HepG2 (cell line): ENCODE results near the gene CCL22. TPM values are rescaled to one million over a fixed set of nuclear protein-coding genes. Genes with fewer than 3 reads are reported as not detected.

Source experiments
- AFF4 ChIP-seq: sonication (generic); formaldehyde crosslinking; IDR thresholded peaks from 2 replicates; pipeline ENCODE4 v1.4.0; 2020; ENCODE audit warnings: missing genetic modification reagents
- CHCHD3 ChIP-seq: sonication (generic); formaldehyde crosslinking; IDR thresholded peaks from 2 replicates; pipeline ENCODE4 v1.8.0; 2022; ENCODE audit warnings: mild to moderate bottlenecking, missing genetic modification reagents, moderate library complexity
- CREB1 ChIP-seq, 2 experiments: fragments of 450-650 bp in 1 of 2; IDR thresholded peaks; 2 replicates each; pipeline ENCODE4 v1.6.1; 2016 to 2017; ENCODE audit warnings: control low read depth in 1 of 2, mild to moderate bottlenecking in 1 of 2, missing compliant biosample characterization in 1 of 2, missing genetic modification characterization in 1 of 2
- E2F5 ChIP-seq: sonication (generic); formaldehyde crosslinking; conservative IDR thresholded peaks from 2 replicates; pipeline ENCODE4 v1.4.0; 2020; ENCODE audit warnings: missing genetic modification reagents
- HNRNPUL1 ChIP-seq: fragments of 200-400 bp; formaldehyde crosslinking; IDR thresholded peaks from 2 replicates; pipeline ENCODE4 v1.6.1; 2017; ENCODE audit warnings: low read depth, mild to moderate bottlenecking, low read length, moderate library complexity
- HOMEZ ChIP-seq: IDR thresholded peaks from 2 replicates; pipeline ENCODE4 v1.6.1; 2016; ENCODE audit warnings: low read depth
- IKZF5 ChIP-seq: IDR thresholded peaks from 2 replicates; pipeline ENCODE4 v1.6.1; 2018; ENCODE audit warnings: missing genetic modification reagents, mild to moderate bottlenecking, missing compliant biosample characterization
- KLF11 ChIP-seq: IDR thresholded peaks from 2 replicates; pipeline ENCODE4 v1.6.1; 2016; ENCODE audit warnings: missing compliant biosample characterization
- MTERF4 ChIP-seq: sonication (generic); formaldehyde crosslinking; IDR thresholded peaks from 2 replicates; pipeline ENCODE4 v1.8.0; 2023; ENCODE audit warnings: mild to moderate bottlenecking, missing genetic modification reagents
- NFYB ChIP-seq: sonication (generic); formaldehyde crosslinking; IDR thresholded peaks from 2 replicates; pipeline ENCODE4 v1.4.0; 2020; ENCODE audit warnings: missing genetic modification reagents
- PBX2 ChIP-seq: IDR thresholded peaks from 2 replicates; pipeline ENCODE4 v1.6.1; 2016; ENCODE audit warnings: control low read depth
- SOX6 ChIP-seq, 2 experiments: fragments of 450-650 bp in 1 of 2; sonication (generic) in 1 of 2; formaldehyde crosslinking in 1 of 2; IDR thresholded peaks; 2 replicates each; pipeline versions ENCODE4 v1.4.0 to v1.6.1; 2017 to 2020; ENCODE audit warnings: antibody characterized with exemption in 1 of 2, mild to moderate bottlenecking in 1 of 2, missing genetic modification reagents in 1 of 2
- U2AF1 ChIP-seq: fragments of 200-400 bp; formaldehyde crosslinking; optimal IDR thresholded peaks from 2 replicates; pipeline ENCODE3; 2017; ENCODE audit warnings: mild to moderate bottlenecking, low read depth, low read length
- ZBTB38 ChIP-seq: sonication (generic); formaldehyde crosslinking; IDR thresholded peaks from 2 replicates; pipeline ENCODE4 v1.5.1; 2020; ENCODE audit warnings: mild to moderate bottlenecking, missing genetic modification reagents
- ZEB1 ChIP-seq: IDR thresholded peaks from 2 replicates; pipeline ENCODE4 v1.6.1; 2012; ENCODE audit warnings: mild to moderate bottlenecking, low read depth, inconsistent platforms; ENCODE audit not compliant: insufficient replicate concordance
- ZFP41 ChIP-seq: sonication (generic); formaldehyde crosslinking; IDR thresholded peaks from 2 replicates; pipeline ENCODE4 v1.4.0; 2020; ENCODE audit warnings: mild to moderate bottlenecking, missing genetic modification reagents, borderline replicate concordance
- ZNF484 ChIP-seq: sonication (generic); formaldehyde crosslinking; IDR thresholded peaks from 2 replicates; pipeline ENCODE4 v1.5.1; 2020; ENCODE audit warnings: mild to moderate bottlenecking, low read depth, missing genetic modification reagents, borderline replicate concordance
- ZNF724P ChIP-seq: sonication (generic); formaldehyde crosslinking; IDR thresholded peaks from 2 replicates; pipeline ENCODE4 v1.8.0; 2022; ENCODE audit warnings: missing genetic modification reagents, borderline replicate concordance
- ZNF777 ChIP-seq: sonication (generic); formaldehyde crosslinking; IDR thresholded peaks from 2 replicates; pipeline ENCODE4 v1.4.0; 2020; ENCODE audit warnings: missing genetic modification reagents
- polyA plus RNA-seq, 8 experiments: library from polyadenylated mRNA; depleted of rRNA in 3 of 8; stranded (reverse) in 7 of 8; unstranded in 1 of 8; fragments of >200 nt; fragmentation: Illumina TruSeq in 4 of 8; extraction: Trizol in 4 of 8; gene quantifications; 2 replicates each; pipeline versions ENCODE4 v1.2.1 to v1.2.3, GENCODE V29; 2011 to 2016; ENCODE audit warnings: low read depth in 4 of 8, missing spikeins in 1 of 8, mixed read lengths in 1 of 8; ENCODE audit not compliant: insufficient read depth in 1 of 8
- total RNA-seq, 5 experiments: library from RNA; depleted of rRNA; stranded (reverse); fragments of >200 nt; fragmentation: Illumina TruSeq; extraction: Trizol; gene quantifications; 2 replicates each; pipeline ENCODE4 v1.2.3, GENCODE V29; 2016; ENCODE audit warnings: low read depth in 1 of 5

The CCL22 gene
- total and polyA plus RNA-seq, 2 of the 13 experiments (the other 11 are each of a cell fraction or from before 2014, with no cell fraction given), result not detected

- no peak for TF ChIP-seq AFF4
- no peak for TF ChIP-seq HOMEZ (CRISPR knock-in tag)
- TF ChIP-seq MTERF4 (CRISPR knock-in tag), result no peak
- TF ChIP-seq ZFP41 (CRISPR knock-in tag), result no peak; the same call in 1 of the 2 replicates
- TF ChIP-seq E2F5 (CRISPR knock-in tag), result no peak
- TF ChIP-seq NFYB (CRISPR knock-in tag), result no peak
- no peak for TF ChIP-seq ZNF724P (CRISPR knock-in tag)
- TF ChIP-seq ZNF777 (CRISPR knock-in tag), result no peak
- 0 out of 2 replicates have a peak, but pooled peaks have one; percentile 45 for TF ChIP-seq CHCHD3
- peak; percentile 76 for TF ChIP-seq ZEB1
- TF ChIP-seq SOX6 (IDR thresholded peaks at IDR 0.05), result no peak
- peak; percentile 54; the same call in 1 of the 2 replicates for TF ChIP-seq SOX6 (CRISPR knock-in tag; IDR thresholded peaks at IDR 0.05)
- no peak for TF ChIP-seq ZNF484 (CRISPR knock-in tag)
- TF ChIP-seq KLF11 (CRISPR knock-in tag), result no peak
- no peak for TF ChIP-seq CREB1 (IDR thresholded peaks at IDR 0.05)
- no peak; the same call in 1 of the 2 replicates for TF ChIP-seq CREB1 (CRISPR knock-in tag; IDR thresholded peaks at IDR 0.05)
- no peak for TF ChIP-seq ZBTB38
- no peak for TF ChIP-seq U2AF1
- no peak for TF ChIP-seq PBX2
- TF ChIP-seq IKZF5 (CRISPR knock-in tag), result no peak
- no peak for TF ChIP-seq HNRNPUL1
These were observed 25.9 kb downstream of the CCL22 start (continued) for GRCh38 chr16:57384248-57385070.
